ENCODE measurements around the gene CTDSPL. TPM values are rescaled to one million over a fixed set of nuclear protein-coding genes. Genes with fewer than 3 reads are reported as not detected.

Gene CTDSPL
- total and polyA plus RNA-seq, 4 donors, result 8.4 to 17.2 (median 14.2) TPM

DNA sequence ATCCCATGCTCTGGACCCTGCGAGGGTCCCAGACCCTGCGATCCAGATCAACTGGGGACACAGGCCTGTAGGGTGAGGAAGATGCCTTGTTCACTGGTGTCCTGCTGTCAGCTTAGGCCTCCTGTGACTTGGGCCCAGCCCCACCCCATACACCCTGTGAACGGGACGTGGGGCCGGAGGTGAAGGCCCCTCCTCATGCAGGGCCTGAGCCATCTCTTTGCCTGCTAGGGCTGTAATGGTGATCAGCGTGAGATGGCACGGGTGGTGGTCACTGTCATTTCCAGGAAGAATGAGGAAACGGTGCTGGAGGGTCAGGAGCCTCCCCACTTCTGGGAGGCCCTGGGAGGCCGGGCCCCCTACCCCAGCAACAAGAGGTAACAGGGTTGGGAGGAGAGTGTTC is 141.3 kb downstream of the CTDSPL start (continued):
- TF ChIP-seq, protein P1, sequence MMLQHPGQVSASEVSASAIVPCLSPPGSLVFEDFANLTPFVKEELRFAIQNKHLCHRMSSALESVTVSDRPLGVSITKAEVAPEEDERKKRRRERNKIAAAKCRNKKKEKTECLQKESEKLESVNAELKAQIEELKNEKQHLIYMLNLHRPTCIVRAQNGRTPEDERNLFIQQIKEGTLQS (IDR thresholded peaks at IDR 0.05), result no peak
- TF ChIP-seq HNF4G (IDR thresholded peaks at IDR 0.05) (no peak), JUND (IDR thresholded peaks at IDR 0.05) (no peak), RAD21 (IDR thresholded peaks at IDR 0.05) (no peak), TAF1 (conservative IDR thresholded peaks at IDR 0.05) (no peak)

DNA sequence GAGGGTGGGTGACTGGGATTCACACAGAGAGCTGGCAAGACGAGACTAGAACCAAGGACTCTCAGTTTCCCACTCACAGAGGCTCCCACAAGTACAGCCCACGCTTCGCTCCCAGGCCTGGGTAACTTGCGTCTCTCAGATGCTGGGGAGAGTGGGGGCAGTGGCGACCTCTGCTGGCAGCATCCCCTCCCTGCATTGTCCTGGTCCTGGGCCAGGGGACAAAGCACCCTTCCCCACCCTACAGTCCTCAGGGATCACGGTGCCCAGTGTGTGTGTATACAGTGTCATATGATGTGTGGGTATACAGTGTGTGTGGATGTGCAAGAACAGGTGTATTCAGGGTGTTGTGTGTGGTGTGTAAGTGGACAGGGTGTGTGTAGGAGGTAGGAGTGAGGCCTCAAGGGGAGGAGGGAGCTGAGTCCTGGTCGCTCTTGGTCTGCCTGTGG is 141.7 kb downstream of the CTDSPL start:
- Histone ChIP-seq H3K4me3 (ENCODE audit: low read depth in 1 of 3, low read length in 3 of 3) (no peak overlapping the region), H3K36me3 (ENCODE audit: control insufficient read depth in 4 of 4, insufficient read depth in 3 of 4, low read depth in 1 of 4, low read length in 3 of 4) (peaks cover 0 to 7% (median 4%) of the 10 kb centered on the region in 4 donors), H3K27me3 (ENCODE audit: control insufficient read depth in 4 of 4, insufficient read depth in 4 of 4, low read length in 3 of 4) (no peaks in the 10 kb centered on the region), H3K9ac (ENCODE audit: low read depth in 1 of 2, low read length in 2 of 2) (no peak overlapping the region), H3K4me1 (ENCODE audit: control insufficient read depth in 4 of 4, insufficient read depth in 4 of 4, low read length in 3 of 4) (peaks cover 0 to 12% (median 5%) of the 10 kb centered on the region in 4 donors), H3K9me3 (ENCODE audit: control insufficient read depth in 4 of 4, low read length in 3 of 4) (no peaks in the 10 kb centered on the region), H3K27ac (ENCODE audit: low read depth in 1 of 2, low read length in 2 of 2) (no peak overlapping the region)
- DNase-seq (ENCODE audit: low spot score), result peak; percentile 75
- WGBS, result 43% methylated on average over 7 of the region's 7 CpGs
- TF ChIP-seq, protein P2, sequence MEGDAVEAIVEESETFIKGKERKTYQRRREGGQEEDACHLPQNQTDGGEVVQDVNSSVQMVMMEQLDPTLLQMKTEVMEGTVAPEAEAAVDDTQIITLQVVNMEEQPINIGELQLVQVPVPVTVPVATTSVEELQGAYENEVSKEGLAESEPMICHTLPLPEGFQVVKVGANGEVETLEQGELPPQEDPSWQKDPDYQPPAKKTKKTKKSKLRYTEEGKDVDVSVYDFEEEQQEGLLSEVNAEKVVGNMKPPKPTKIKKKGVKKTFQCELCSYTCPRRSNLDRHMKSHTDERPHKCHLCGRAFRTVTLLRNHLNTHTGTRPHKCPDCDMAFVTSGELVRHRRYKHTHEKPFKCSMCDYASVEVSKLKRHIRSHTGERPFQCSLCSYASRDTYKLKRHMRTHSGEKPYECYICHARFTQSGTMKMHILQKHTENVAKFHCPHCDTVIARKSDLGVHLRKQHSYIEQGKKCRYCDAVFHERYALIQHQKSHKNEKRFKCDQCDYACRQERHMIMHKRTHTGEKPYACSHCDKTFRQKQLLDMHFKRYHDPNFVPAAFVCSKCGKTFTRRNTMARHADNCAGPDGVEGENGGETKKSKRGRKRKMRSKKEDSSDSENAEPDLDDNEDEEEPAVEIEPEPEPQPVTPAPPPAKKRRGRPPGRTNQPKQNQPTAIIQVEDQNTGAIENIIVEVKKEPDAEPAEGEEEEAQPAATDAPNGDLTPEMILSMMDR (IDR thresholded peaks at IDR 0.05; ENCODE audit: low read depth, low read length, missing input control), result peak; percentile 68
- peak; percentile 73 to 86 for TF ChIP-seq RAD21 (IDR thresholded peaks at IDR 0.05)
- no peak for TF ChIP-seq TAF1 (conservative IDR thresholded peaks at IDR 0.05)

DNA sequence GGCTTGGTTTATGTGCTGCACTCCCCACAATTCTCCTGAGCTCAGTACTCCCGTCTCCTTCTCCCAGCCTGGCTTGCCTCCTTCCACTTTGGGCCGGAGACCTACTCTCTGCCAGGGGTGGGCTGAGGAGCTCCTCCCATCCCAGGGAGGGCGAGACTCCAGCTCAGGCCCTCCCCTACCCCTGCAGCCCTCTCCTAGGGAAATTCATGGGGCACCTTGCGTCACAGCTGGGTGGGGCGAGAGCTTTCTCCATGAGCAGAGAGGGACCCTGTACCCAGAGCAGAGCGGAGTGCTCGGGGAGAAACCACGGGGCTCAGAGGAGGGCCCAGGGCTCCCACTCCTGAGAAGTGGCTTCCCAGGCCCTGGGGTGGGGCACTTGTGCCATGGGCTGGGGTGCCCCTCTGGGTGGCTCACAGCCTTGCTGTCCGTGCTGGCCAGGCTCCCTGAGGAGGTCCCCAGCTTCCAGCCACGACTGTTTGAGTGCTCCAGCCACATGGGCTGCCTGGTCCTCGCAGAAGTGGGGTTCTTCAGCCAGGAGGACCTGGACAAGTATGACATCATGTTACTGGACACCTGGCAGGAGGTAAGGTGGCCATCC is 142.2 kb downstream of the CTDSPL start:
- Histone ChIP-seq H3K36me3 (ENCODE audit: control insufficient read depth in 4 of 4, insufficient read depth in 3 of 4, low read depth in 1 of 4, low read length in 3 of 4) (peaks cover 0 to 8% (median 5%) of the 10 kb centered on the region in 4 donors), H3K4me1 (ENCODE audit: control insufficient read depth in 4 of 4, insufficient read depth in 4 of 4, low read length in 3 of 4) (peaks cover 0 to 8% (median 2%) of the 10 kb centered on the region in 4 donors), H3K27me3 (ENCODE audit: control insufficient read depth in 4 of 4, insufficient read depth in 4 of 4, low read length in 3 of 4) (no peaks in the 10 kb centered on the region), H3K4me3 (ENCODE audit: low read depth in 1 of 3, low read length in 3 of 3) (no peak overlapping the region), H3K27ac (ENCODE audit: low read depth in 1 of 2, low read length in 2 of 2) (no peak overlapping the region), H3K9me3 (ENCODE audit: control insufficient read depth in 4 of 4, low read length in 3 of 4) (no peaks in the 10 kb centered on the region), H3K9ac (ENCODE audit: low read depth in 1 of 2, low read length in 2 of 2) (no peak overlapping the region)
- TF ChIP-seq SP1 (IDR thresholded peaks at IDR 0.05), result no peak
- DNase-seq (ENCODE audit: low spot score), result no peak
- 74% methylated on average over 11 of the region's 11 CpGs for WGBS

DNA sequence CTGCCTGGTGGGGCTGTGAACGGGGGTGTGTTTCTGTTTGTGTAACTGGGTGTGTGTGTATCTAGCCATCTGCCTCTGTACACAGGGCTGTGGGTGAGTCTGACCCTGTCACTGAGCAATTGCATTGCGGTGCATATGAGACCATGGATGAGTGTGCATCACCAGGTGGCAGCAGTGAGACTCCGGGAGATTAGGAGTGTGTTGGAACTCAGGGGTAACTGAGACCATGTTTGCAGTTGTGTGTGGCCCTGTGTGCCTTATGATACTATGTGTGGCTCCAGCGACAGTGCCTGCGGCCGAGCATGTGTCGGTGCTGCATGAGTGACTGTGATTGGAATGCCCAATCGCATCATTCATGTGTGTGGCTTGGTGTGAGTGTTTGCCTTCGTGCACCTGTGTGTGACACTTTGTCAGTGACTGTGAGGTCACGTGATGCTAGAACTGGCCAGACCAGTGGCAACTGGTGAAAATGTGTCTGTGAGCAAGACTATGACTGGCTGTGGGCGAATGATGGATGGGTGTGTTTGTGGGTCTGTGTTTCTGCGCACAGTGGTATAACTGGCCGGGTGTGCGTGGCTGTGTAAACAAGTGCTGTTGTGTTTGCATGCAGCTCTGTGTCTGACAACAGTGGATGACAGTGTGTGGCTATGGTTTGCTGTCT is 142.9 kb downstream of the CTDSPL start:
- Histone ChIP-seq H3K4me1 (ENCODE audit: control insufficient read depth in 4 of 4, insufficient read depth in 4 of 4, low read length in 3 of 4) (peaks cover 0 to 5% (median 1%) of the 10 kb centered on the region in 4 donors), H3K27ac (ENCODE audit: low read depth in 1 of 2, low read length in 2 of 2) (no peak overlapping the region), H3K9me3 (ENCODE audit: control insufficient read depth in 4 of 4, low read length in 3 of 4) (no peaks in the 10 kb centered on the region), H3K4me3 (ENCODE audit: low read depth in 1 of 3, low read length in 3 of 3) (no peak overlapping the region), H3K9ac (ENCODE audit: low read depth in 1 of 2, low read length in 2 of 2) (no peak overlapping the region), H3K27me3 (ENCODE audit: control insufficient read depth in 4 of 4, insufficient read depth in 4 of 4, low read length in 3 of 4) (no peaks in the 10 kb centered on the region), H3K36me3 (ENCODE audit: control insufficient read depth in 4 of 4, insufficient read depth in 3 of 4, low read depth in 1 of 4, low read length in 3 of 4) (peaks cover 0 to 12% (median 5%) of the 10 kb centered on the region in 4 donors)
- 52% methylated on average over 14 of the region's 14 CpGs for WGBS
- DNase-seq (ENCODE audit: low spot score), result peak; percentile 71
- TF ChIP-seq RAD21 (IDR thresholded peaks at IDR 0.05) (peak; percentile 78 to 89), JUND (IDR thresholded peaks at IDR 0.05) (no peak), NR2F2 (IDR thresholded peaks at IDR 0.05) (no peak), YY1 (IDR thresholded peaks at IDR 0.05) (no peak), GABPA (IDR thresholded peaks at IDR 0.05 in 1 of 2, conservative IDR thresholded peaks at IDR 0.05 in 1 of 2) (no peak), RXRA (IDR thresholded peaks at IDR 0.05) (peak in 1 of 2 donors; percentile 43), EGR1 (IDR thresholded peaks at IDR 0.05; ENCODE audit: low read depth in 2 of 2) (no peak), FOXA2 (IDR thresholded peaks at IDR 0.05) (peak; percentile 11)
- TF ChIP-seq, protein P1 (IDR thresholded peaks at IDR 0.05), result no peak
- TF ChIP-seq, protein P2 (IDR thresholded peaks at IDR 0.05; ENCODE audit: low read depth, low read length, missing input control), result peak; percentile 75
- TF ChIP-seq, protein P3, sequence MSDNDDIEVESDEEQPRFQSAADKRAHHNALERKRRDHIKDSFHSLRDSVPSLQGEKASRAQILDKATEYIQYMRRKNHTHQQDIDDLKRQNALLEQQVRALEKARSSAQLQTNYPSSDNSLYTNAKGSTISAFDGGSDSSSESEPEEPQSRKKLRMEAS (IDR thresholded peaks at IDR 0.05), result no peak
